ENCODE measurements around the gene SPATA6L.
"Not testable (repeated sequence)": the region's sequence is repeated elsewhere in the genome, so short reads cannot be mapped to it uniquely, and the experiment has no call there.

The SPATA6L gene

DNA sequence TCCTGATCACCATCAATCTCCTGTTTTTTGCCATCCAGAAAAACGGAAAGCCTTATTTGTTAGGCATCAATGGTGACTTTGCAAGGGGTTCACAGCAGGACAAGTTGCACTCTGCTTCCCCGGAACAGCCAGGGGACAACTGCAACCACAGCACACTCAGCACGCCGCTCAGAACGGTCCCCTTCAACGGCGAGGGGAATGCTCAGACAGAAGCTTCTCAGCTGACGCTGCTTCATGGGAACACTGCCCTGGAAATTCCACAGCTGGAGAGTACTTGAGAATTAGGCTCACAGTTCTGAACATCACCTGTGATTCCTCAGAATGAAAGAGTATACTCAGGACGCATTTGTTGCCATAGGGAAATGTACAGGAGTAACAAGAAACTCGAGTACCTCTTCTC lies 44.3 kb downstream of the SPATA6L start:
- DNase-seq: no peak

DNA sequence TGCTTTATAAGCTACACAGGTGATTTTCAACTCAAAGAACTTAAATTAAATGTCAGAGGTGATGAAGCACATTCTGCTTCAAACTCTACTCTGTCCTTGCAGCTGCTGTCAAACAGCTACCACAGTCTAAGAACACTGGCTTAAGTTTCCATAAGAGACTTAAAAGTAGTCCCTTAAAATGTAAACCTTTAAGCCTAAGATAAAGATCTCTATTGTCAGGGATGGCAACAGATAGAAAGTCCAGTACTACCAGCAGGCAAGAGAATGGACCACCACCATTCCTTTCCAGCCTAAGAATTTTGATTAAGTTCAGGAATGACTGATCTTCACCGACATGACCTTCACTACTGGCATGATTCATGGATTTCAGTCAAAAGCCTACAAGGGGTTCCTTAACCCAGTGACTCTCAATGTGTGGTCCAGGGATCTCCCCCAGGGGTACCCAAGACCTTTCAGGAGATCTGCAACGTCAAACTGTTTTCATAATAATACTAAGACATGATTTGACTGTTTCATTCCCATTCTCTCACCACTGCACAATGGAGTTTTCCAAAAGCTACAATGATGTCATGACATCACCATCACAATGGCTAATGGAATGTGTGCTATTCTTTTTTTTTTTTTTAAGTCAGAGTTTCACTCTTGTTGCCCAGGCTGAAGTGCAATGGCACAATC lies 45.3 kb downstream of the SPATA6L start:
- no peak for DNase-seq

DNA sequence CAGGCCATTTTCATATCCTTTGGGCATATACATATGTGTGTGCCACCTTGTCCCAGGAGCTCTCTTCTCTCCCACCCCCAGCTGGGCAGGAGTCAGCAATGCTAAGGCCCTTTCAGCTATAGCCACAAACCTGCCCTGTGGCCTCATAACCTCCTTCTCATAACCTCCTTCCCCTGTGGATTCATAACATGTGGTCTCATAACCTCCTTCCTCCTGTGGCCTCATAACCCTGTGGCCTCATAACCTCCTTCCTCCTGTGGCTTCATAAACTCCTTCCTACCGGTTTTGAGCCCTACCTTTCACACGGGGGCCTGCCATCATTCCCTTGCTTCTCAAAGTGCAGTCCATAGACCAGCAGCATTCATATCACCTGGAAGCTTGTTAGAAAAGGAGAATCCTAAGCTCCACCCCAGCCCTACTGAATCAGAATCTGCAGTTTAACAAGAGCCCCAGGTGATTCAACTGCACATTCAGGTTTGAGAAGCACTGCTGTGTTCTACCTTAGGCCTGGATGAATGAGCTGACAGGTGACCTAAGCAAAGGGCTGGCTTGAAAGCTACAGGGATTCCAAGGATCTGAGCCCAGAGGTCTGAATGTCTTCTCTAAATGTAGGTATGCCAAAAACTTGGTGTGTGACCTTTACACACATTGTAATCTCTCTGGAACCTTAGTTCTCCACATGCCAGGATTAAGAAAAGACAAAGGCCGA lies 46.1 kb downstream of the SPATA6L start:
- DNase-seq: peak; percentile 28

DNA sequence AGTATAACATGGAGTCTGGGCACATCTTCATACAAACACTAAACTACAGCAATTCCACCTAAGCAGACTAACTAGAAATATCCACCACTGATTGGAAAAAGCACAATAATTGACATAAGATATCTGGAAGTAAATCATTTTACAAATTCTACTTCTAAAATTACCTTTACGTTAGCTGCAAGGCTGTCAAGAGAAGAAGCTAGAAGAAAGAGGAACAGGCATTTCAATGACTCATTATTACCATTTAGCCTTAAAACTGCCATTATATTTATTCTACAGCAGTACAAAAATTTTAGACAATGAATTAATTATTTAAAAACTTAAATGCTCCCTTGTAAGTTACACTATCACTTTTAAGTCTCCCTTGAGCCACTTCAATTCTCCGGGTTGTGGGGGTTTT lies 47.6 kb downstream of the SPATA6L start:
- DNase-seq: peak; percentile 13

DNA sequence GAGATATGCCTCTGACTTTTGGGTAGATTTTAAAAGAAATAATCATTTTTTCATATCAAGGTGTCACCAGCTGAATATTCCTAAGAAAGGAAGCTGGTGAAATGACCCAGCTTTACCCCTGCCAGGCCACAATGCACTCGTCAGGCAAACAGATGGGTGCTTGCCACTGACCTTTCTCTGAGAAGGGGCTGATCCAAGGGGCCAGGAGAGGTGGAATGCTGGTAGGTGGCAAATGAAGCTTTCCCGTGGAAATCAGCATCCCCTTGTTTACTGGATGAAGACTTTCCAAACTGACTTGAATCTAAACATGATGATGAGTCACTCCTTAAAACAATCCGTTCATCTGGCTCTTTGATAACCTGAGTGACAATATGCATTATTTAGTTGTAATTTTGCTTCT lies 48.5 kb downstream of the SPATA6L start:
- no peak for DNase-seq

DNA sequence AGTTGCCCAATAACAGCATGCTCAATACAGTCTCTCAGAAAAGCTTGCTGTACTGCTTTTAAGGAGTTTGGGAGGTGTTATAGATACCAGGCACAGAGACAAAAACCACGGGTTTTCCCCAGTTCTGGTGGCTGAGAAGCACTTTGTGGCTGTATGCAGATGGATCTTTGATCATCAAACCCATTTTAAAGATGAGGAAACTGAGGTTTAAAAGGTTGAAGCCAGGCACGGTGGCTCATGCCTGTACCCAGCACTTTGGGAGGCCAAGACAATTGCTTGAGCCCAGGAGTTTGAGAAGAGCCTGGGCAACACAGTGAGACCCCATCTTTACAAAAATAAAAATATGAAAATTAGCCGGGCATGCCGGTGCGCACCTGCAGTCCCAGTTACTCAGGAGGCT lies 50.5 kb downstream of the SPATA6L start:
- no peak for DNase-seq

DNA sequence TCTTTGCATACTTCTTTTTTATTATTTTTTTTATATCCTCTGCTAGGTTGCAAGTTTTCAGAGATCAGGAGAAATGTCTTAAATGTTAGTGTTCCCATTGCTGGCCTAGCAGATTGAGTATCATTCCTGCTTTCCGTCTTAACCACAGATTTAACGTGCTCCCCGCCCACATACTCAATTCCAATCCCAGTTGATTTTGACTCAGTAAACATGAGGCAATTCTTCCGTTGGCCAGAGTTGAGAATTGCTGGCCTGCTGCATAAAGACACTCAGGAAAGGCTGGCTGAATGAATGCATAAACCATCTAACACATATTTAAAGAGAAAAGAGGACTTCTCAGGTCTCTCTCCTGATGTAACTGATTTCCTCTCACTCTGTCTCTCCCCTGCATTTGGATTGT lies 51.0 kb downstream of the SPATA6L start:
- no peak for DNase-seq

DNA sequence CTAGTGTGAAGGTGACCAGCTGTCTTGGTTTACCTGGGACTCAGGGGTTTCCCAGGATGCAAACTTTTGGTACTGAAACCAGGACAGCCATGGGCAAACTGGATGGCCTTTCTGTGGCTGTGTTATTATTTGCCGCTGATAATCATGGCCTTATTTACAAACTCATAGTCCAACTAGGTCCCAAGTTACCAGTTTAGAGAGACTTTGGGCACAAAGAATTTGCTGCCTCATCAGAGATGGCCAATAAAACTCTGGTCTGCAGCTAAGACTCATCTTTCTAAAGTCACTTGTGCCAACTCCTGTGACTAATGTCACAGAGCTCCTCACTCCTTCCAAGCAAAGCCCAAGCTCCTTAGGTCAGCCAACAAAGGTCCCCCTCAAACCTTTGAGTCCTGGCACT lies 51.7 kb downstream of the SPATA6L start:
- no peak for DNase-seq

DNA sequence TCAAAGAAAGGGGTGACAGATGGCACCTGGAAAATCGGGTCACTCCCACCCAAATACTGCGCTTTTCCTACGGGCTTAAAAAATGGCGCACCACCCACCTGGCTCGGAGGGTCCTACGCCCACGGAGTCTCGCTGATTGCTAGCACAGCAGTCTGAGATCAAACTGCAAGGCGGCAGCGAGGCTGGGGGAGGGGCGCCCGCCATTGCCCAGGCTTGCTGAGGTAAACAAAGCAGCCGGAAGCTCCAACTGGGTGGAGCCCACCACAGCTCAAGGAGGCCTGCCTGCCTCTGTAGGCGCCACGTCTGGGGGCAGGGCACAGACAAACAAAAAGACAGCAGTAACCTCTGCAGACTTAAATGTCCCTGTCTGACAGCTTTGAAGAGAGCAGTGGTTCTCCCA lies 60.2 kb downstream of the SPATA6L start:
- not testable (repeated sequence) for DNase-seq

DNA sequence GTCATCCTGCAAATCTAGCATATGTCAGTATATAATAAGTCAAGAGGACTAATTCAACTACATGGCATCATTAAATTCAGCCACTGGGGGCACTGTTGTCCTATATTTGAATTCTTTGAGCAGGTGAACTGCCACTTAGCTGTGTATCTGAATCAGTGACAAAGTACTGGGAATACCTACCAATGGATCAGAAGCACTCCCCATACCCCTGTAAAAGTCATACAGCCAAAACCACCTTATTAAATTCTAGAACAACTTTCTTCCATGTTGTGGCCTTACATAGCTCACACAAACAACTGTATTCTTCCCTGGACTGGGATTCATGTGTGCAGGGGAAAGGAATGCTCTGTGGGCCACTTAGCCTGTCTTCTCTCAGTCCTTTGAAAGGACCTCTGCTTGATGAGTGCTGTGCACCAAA lies 61.6 kb downstream of the SPATA6L start:
- peak; percentile 87 for DNase-seq

DNA sequence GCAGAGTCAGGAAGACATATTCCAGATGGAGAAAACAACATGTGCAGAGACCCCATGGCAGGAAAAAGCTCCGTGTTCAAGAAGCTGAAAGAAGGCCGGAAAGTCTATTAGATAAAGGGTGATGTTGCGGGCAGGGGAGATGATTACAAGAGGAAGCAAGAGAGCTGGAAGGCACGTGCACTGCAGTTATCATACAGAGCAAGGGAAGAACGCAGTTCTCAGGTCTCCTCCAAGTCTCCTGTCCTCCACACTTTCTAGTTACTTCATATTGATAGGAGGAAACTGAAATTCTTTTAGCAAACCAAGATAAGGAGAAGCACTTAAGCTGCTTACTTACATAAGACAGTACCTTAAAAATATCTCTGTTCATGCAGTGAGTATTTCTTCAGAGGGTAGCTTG lies 62.5 kb downstream of the SPATA6L start:
- DNase-seq: peak; percentile 12

DNA sequence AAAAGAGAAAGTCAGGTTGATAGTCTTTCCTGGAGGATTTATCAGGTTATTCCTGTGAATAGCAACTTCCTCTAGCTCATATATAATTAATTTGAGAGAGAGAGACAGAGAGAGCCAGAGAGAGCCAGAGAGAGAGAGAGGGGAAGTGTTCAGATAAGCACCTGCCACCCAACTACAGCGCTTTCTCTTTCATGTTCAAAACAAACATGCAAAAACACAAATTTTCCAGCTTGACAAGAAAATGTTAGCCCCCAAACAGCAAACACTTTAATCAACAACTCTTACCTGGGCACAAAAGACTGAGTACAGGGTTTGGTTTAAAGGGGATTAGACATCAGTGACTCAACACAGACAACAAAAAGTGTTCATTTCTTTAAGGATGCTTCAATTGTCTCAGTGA lies 65.9 kb downstream of the SPATA6L start:
- peak; percentile 52 for DNase-seq

DNA sequence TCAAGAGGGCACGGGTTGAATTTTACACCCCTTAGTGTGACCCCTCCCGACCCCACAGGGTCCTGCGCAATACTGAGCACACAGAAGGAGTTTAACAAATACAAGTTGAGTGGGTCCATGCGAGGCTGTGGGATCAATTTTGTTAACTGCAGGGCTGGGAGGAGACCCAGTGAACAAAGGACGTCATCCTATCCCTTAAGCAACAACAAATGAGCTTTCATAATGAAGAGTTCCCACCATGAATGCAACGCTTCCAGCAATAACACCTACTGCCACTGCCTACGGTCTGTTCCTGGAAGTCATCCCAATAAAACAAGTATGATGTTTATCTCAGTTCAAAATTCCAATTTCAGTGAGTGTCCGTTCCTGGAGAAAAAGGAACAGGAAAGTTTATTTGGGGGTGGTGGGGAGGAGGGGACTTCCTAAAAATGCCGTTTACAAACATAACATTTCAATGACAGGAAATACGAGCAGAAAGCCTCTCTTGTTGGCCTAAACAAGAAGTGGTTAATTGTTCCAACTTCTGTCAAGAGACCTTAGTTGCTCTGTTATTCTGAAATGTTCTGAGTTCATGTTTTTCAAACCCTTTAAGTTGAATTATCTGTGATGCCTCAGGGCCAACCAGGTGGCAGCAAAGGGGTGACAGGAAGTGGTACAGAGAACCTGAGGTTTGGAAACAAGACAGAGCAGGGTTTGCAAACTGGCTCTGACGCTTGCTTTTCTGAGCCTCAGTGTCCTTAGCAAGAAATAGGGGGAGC lies 69.9 kb downstream of the SPATA6L start:
- DNase-seq: peak; percentile 20

DNA sequence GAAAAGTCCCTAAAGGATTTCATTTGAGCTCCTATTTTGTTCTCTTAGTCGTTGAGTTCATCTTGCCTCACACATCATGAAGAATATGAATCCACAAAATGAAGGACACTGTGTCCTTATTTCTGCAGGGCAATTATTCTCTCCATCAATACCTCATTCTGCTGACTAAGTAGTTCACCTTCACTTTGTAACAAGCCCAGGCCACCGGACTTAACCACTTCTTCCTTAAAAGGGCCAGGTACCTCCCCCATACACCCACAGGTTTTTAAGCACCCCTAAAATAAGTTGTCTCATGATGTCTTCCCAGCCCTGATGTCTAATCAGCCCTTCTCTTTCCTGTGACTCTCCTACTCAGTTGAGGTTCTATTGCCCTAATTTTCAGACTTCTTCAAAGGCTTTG lies 71.3 kb downstream of the SPATA6L start:
- DNase-seq: no peak

DNA sequence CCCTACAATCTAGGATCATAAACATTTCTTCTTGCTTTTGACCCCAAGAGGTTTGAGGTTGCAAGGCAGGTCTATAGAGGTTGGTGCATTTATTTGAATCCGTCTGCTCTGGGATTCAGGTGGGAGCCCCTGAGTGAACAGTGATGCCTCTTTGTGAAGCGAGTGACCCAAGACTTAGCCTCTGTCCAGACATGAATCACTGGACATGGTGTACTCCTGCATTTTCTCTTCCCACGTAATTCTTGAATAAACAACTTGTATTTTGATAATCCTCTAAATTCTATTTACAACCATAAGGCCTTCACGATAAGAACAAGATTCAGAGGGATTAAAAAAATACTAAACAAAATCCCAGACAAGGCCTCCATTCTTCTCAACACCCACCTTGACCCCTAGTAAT lies 71.7 kb downstream of the SPATA6L start:
- no peak for DNase-seq

DNA sequence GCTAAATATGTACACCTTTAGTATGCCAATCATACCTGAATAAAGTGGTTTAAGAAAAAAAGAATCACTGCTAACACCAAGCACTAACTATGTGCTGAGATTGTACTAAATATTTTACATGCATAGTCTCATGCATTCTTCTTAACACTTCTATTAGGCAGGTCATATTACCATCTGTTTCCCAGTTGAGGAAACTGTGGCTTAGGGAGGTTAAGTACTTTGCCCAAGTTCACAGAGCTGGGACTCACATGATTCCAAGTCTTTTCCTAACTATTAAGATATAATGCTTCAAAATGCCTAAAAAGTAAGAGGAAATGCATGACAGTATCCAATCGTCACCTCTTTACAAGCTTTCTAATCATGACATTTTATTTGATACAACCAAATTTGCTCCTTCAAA lies 73.4 kb downstream of the SPATA6L start:
- DNase-seq: no peak

DNA sequence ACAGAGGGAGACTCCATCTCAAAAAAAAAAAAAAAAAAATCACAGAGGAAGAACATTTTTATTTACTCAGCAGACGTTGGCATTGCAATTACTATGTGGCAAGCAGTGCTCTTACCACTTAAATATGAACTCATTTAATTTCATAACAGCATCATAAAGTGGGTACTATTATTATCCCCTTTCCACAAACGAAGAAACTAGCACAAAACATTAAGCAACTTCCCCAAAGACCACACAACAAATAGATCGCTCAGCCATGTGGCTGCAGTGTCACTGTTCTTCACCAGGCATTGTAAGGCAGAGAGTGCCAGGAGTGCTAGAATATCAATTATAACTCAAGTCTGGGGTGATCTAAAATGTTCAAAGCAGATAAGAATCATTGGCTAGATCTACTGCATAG lies 74.0 kb downstream of the SPATA6L start:
- DNase-seq: no peak

DNA sequence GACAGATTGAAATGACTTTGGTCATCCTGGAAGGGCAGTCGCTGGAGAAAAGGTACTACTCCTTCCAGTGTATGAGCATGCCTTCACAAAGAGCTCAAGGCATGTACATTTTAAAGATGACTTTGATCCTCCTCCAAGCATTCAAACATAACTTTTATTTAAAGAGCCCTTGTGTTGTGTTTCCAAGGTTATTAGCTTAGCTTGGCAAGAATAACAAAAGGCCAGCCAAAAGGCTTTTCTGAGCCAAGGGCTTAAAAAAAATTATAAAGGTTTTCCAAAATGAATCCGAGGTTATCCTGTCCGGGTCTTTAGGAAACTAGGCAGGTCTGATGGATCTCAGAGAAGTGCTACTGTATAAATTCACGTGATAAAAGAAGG lies 75.2 kb downstream of the SPATA6L start:
- DNase-seq: no peak

DNA sequence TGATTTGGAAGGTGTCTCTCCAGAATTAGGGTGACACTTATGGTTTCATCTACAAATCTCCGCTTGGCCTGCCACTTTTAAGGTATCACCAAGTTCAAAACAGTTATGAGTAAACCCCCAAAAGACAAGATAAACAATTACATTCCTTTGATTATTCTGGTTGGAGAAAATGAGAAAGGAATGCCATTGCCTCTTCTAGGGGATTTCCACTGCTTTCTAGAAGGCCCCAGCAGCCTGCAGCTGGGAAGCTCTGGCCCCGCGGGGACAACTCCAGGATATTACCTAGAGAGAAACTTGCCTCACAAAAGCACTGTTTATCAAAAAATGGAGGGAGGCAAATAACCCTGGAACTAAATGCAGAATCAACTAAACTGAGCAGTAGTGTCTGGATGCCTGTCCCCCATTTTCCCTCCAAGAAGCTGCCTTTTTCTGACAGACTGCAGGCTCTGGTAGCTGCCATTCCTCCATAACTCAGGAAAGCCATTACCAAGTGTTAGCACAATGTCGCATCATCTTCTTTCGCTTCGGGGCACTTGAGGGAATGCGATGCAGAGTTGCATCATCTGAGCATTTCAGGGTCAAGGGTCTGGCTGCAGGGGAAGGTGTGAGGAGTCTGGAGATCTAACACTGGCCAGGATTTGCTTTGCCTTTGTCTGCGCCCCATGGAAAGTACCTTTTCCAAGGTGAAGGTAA lies 75.7 kb downstream of the SPATA6L start:
- DNase-seq: no peak

DNA sequence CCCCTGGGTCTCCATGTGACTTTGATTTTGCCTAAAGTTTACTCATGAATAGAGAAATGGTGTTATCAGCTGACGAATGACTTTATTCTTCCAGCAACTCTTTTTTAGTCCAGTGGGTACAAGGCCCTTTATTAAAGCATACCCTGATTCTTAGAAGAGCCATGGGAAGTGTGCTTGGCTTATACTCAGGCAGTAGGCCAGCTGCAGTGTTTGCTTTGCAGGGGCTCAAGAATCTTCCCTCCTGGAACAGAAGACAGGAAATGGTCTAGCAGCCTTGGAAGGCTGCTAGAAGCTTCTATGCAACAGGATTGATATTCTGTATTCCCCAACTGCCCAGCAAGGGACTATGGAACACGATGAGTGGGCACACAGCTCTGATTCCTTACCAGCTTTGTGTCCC lies 77.6 kb downstream of the SPATA6L start:
- DNase-seq: no peak

DNA sequence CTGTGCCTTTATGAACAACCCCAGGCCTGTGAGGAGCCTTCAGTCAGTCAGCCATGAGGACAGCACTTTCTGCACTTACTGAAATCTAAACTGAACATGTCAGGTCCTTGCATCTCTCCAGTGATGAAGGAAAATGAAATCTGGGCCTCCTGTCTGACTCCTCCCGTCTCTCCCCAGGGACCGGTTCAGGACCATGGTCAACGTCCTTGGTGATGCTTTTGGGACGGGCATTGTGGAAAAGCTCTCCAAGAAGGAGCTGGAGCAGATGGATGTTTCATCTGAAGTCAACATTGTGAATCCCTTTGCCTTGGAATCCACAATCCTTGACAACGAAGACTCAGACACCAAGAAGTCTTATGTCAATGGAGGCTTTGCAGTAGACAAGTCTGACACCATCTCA lies 81.1 kb downstream of the SPATA6L start:
- DNase-seq: no peak

DNA sequence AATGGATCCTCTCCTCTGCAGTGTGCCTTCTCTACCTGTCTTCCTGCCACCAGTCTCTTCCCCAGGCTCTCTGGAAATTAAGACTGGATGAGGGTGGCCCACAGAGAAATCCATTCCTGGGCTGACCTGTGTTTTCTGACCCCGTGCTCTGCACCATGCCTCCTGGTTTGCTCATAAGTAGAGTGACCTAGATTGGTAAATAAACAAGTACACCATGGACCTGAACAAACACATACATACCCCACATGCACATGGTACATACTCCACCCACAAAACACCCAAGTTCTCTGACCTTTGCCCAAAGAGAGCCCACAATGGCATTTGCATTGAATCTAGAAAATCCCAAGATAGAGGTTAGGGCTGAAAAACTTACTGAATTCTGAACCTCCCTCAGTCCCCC lies 81.6 kb downstream of the SPATA6L start:
- DNase-seq: no peak

DNA sequence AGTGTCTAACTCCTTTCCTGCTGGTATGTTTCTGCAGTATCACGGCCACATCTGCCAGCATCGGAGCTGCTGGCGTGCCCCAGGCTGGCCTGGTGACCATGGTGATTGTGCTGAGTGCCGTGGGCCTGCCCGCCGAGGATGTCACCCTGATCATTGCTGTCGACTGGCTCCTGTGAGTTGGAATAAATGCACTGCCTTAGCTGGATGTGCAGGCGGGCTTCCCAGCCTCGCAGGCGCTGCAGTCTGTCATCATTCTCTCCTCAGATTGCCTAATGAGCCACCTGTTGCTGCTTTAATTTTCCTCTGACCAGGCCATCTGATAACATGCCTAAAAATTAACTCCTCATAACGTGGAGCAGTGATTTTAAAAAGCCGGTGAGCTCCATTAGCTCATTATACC lies 83.3 kb downstream of the SPATA6L start:
- no peak for DNase-seq

Data from hematopoietic multipotent progenitor cell treated with erythropoietin and hydrocortisone succinate and interleukin-3 and kit ligand, for 4 days (in vitro differentiated cells).